BLaER1 treated with 17β-estradiol and CSF1 and Interleukin-3, amounts not matched to agents 10 nM and 100 nM (cell line): Measurements from ENCODE around the gene PLXNA2.
A peak's percentile ranks its signal among the peaks of the same experiment; 100 is the strongest.

Experiments
- H3K27ac ChIP-seq, 11 experiments: shearing (Covaris generic); formaldehyde crosslinking; 2 replicates each; pipeline ENCODE4 v1.8.1; 2022
- H3K27me3 ChIP-seq, 11 experiments: shearing (Covaris generic); formaldehyde crosslinking; 2 replicates each; pipeline ENCODE4 v1.8.1; 2022
- H3K36me3 ChIP-seq, 11 experiments: shearing (Covaris generic); formaldehyde crosslinking; 2 replicates each; pipeline ENCODE4 v1.8.1; 2022
- H3K4me1 ChIP-seq, 10 experiments: shearing (Covaris generic); formaldehyde crosslinking; 2 replicates each; pipeline ENCODE4 v1.8.1; 2022
- H3K4me2 ChIP-seq, 11 experiments: shearing (Covaris generic); formaldehyde crosslinking; 2 replicates each; pipeline ENCODE4 v1.8.1; 2022
- H3K4me3 ChIP-seq, 10 experiments: shearing (Covaris generic); formaldehyde crosslinking; 2 replicates each; pipeline ENCODE4 v1.8.1; 2022
- H3K9ac ChIP-seq, 11 experiments: shearing (Covaris generic); formaldehyde crosslinking; 2 replicates each; pipeline ENCODE4 v1.8.1; 2022
- H3K9me3 ChIP-seq, 11 experiments: shearing (Covaris generic); formaldehyde crosslinking; replicated peaks in 1 of 11; 2 replicates each; pipeline ENCODE4 v1.8.1; 2022
- H4K20me1 ChIP-seq, 11 experiments: shearing (Covaris generic); formaldehyde crosslinking; 2 replicates each; pipeline ENCODE4 v1.8.1; 2022
- Cebpa-rat ChIP-seq, 11 experiments: shearing (Covaris generic); IDR thresholded peaks; 2 replicates each; pipeline ENCODE4 v1.8.1; 2022

PLXNA2 gene

DNA sequence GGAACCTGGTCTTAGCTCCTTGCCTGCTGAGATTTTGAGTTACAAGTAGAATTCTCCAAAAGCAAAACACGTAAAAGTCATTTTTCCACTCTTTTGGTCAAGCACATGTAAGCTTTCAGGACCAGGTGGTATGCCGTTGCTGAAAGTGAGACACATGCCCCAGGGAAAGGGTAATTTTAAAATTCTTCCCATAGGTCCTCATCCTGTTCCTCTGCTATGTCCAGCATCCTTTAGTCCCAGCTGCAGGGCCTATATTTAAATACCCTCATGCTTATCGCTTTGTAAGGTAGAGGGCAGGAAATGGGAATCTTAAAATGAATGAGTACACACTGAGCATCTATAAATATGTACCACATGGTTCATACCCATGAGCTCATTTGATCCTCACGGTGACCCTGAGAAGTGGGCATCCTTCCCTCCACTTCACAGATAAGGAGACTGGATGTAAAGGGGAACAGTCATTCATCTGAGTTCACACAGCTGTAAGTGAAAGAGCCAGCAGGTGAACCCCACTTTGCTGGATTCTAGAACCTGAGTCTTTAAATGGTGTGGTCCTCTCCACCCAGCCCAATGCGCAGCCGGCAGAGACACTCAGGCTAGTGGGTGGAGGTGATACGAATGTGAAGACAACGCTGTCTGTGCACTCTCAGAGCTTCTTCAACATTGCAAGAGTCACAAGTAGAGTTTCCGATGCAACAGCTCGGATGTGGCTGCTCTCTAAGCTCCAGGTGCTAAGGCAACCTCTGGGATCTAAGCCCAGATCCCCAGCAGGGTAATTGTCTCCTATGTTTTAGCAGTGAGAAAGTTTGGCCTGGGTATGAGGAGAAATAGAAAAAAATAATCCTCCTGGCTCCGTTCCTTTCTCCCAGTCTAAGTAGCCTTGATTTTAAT is 163.5 kb downstream of the PLXNA2 start:
- Histone ChIP-seq H3K9me3 (no peaks in the 10 kb centered on the region), H3K27me3 (no peaks in the 10 kb centered on the region), H4K20me1 (peaks cover 0 to 5% (median 0%) of the 10 kb centered on the region in 11 experiments; a peak in 1 of 22 replicates), H3K27ac (no peak overlapping the region), H3K4me1 (peaks cover 2 to 25% (median 12%) of the 10 kb centered on the region in 10 experiments; a peak in 17 of 20 replicates), H3K4me3 (no peak overlapping the region), H3K4me2 (no peak overlapping the region), H3K9ac (no peak overlapping the region), H3K36me3 (no peaks in the 10 kb centered on the region)
- no peak for TF ChIP-seq Cebpa-rat (IDR thresholded peaks at IDR 0.05)

DNA sequence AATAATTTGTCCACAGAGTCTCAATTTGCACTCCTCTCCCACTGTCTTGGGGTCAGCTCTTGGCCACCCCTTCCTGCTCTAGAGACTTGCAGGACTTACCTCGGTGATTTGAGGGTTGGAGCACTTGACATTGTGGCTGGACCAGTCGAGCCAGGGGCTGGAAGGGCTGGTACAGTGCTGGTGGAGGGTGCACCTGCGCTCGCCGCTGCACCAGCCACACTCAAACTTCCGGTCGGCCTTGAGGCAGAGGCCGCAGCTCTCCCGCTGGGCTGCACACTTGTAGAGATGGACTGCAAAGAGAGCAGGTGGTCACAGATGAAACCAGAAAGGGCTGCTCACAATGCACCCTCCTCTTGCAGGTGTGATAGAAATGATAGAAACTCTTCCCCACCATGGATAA is 165.0 kb downstream of the PLXNA2 start:
- no peaks in the 10 kb centered on the region for H3K27me3 ChIP-seq
- no peak overlapping the region for H3K4me3 ChIP-seq
- H3K9me3 ChIP-seq: no peaks in the 10 kb centered on the region
- H3K9ac ChIP-seq: no peak overlapping the region
- H3K4me2 ChIP-seq: no peak overlapping the region
- no peaks in the 10 kb centered on the region for H3K36me3 ChIP-seq
- peaks cover 0 to 19% (median 8%) of the 10 kb centered on the region in 10 experiments; a peak in 12 of 20 replicates for H3K4me1 ChIP-seq
- no peak overlapping the region for H3K27ac ChIP-seq
- peaks cover 0 to 5% (median 0%) of the 10 kb centered on the region in 11 experiments; a peak in 1 of 22 replicates for H4K20me1 ChIP-seq
- no peak for TF ChIP-seq Cebpa-rat (IDR thresholded peaks at IDR 0.05)

DNA sequence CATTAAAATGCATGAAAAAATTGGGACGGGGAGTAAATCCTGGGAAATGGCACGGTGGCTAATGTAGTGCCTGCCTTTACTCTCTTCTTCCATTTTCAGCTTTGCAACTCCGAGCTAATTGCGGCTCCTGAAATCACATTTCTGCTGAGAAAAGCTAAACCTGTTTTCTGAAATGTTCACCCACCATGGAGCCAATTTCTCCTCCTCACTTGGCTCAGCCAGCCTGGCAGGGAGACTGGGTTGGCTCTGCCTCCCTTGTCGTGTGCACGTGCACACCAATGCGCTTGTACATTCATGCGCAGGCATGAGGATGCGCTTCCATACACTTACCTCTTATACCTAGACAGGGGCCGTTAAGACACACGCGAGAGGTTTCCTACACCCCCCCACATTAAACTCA is 165.4 kb downstream of the PLXNA2 start:
- H3K4me1 ChIP-seq: peaks cover 0 to 15% (median 8%) of the 10 kb centered on the region in 10 experiments; a peak in 12 of 20 replicates
- no peak overlapping the region for H3K4me2 ChIP-seq
- no peaks in the 10 kb centered on the region for H3K36me3 ChIP-seq
- TF ChIP-seq Cebpa-rat (IDR thresholded peaks at IDR 0.05): no peak
- H4K20me1 ChIP-seq: peaks cover 0 to 5% (median 0%) of the 10 kb centered on the region in 11 experiments; a peak in 1 of 22 replicates
- H3K9ac ChIP-seq: no peak overlapping the region
- 0 out of 22 replicates have a peak, but pooled peaks cover 0 to 1% (median 0%) of the 10 kb centered on the region in 11 experiments for H3K27me3 ChIP-seq
- H3K9me3 ChIP-seq: no peaks in the 10 kb centered on the region
- H3K27ac ChIP-seq: no peak overlapping the region
- no peak overlapping the region for H3K4me3 ChIP-seq

DNA sequence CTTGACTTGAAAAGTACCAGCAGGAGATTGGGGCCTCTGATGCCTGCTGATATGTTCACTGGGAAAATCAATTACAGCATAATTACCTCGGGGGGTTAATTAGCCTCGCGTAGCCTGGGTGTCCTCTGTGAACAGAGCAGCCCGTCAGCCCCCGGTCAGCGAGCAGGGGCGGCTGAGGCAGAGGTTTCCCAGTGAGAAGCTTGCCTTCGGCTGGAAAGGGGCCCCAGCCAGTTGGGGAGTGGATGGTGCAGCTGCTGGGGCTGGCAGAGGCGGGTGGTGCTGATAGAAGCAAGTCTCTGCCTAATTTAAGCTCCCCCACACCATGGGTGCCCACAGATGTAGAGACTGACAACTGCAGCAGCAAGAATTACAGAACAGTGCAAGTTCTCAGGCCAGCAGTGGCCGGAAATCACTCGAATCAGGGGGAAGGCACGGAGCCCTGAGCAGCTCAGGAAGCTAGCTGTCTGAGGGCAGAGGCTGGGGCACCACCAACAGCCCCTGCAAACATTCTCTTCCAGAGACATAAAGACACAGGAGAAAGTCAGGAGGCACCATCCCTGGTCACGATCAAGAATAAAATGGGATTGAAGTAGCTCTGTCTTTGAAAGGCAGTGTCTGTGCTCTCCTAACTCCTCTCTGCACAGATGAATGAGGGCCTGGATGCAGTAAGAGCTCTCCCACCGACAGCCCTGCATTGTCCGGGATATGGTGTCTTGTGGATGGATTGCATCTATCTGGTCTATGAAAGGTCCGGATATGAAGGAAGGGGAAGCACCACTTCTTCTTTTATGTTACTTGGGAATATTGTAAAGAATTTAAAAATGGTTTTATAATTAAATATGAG is 166.7 kb downstream of the PLXNA2 start:
- peak overlapping the region in 7 of 11 experiments; percentile 5 to 32 (median 17); a peak in 7 of 22 replicates for H3K4me2 ChIP-seq
- H3K9ac ChIP-seq: no peak overlapping the region
- no peaks in the 10 kb centered on the region for H3K9me3 ChIP-seq
- H3K27ac ChIP-seq: no peak overlapping the region
- H3K4me3 ChIP-seq: no peak overlapping the region
- peaks cover 0 to 5% (median 0%) of the 10 kb centered on the region in 11 experiments; a peak in 1 of 22 replicates for H4K20me1 ChIP-seq
- no peak for TF ChIP-seq Cebpa-rat (IDR thresholded peaks at IDR 0.05)
- H3K27me3 ChIP-seq: peaks cover 0 to 9% (median 0%) of the 10 kb centered on the region in 11 experiments; a peak in 3 of 22 replicates
- peaks cover 0 to 14% (median 8%) of the 10 kb centered on the region in 10 experiments; a peak in 12 of 20 replicates for H3K4me1 ChIP-seq
- H3K36me3 ChIP-seq: no peaks in the 10 kb centered on the region

DNA sequence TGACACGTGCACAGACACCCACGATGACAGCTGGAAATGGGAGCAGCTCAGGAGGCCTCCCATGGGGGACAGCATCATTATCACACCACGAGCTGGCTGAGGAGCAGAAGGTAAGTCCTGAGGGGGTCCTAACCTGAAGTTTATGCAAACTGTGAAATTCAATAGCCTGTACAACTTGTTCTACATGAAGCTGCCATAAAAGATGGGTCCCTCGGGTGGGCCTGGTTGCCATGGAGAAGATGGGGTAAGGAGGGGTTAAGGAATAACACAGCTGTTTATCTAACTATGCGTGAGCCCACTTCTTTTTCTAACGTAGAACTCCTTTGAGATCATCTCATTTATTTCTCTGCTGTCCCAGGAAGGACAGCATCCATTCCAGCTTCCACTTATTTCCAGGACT is 169.8 kb downstream of the PLXNA2 start:
- no peaks in the 10 kb centered on the region for H3K36me3 ChIP-seq
- no peak for TF ChIP-seq Cebpa-rat (IDR thresholded peaks at IDR 0.05)
- no peak overlapping the region for H3K4me3 ChIP-seq
- no peak overlapping the region for H3K27ac ChIP-seq
- peaks cover 0 to 18% (median 11%) of the 10 kb centered on the region in 10 experiments; a peak in 15 of 20 replicates for H3K4me1 ChIP-seq
- peaks cover 0 to 36% (median 0%) of the 10 kb centered on the region in 11 experiments; a peak in 4 of 22 replicates for H3K27me3 ChIP-seq
- H3K9me3 ChIP-seq: no peaks in the 10 kb centered on the region
- peaks cover 0 to 5% (median 0%) of the 10 kb centered on the region in 11 experiments; a peak in 1 of 22 replicates for H4K20me1 ChIP-seq
- no peak overlapping the region for H3K9ac ChIP-seq
- H3K4me2 ChIP-seq: no peak overlapping the region

DNA sequence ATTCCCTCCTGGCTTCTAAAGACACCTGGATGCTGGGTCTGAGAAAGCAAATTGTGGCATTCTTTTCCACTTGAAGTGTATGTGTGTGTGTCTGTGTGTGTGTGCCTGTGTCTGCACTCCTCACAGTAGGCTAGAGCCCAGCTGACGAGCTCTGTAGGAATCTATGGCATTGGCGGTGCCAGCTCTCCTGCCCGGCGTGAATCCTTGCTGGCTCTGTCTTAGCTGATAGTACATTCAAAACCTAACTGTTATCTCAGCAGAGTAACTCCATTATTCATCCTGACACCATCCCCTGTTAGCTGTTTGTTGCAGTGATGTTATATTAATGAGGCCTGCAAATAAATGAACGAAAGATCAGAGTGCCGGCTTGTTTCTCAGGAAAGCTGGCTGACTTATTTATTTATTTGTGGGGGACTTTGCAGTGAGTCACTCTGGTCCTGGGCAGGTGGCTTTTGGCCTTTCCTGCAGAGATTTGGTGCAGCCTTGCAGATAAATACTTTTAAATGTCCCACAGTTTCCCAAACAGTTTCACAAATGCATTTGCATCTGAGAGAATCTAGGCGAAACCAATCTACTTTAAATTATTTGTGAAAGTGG is 172.7 kb downstream of the PLXNA2 start:
- no peak for TF ChIP-seq Cebpa-rat (IDR thresholded peaks at IDR 0.05)
- no peaks in the 10 kb centered on the region for H3K36me3 ChIP-seq
- peaks cover 0 to 58% (median 0%) of the 10 kb centered on the region in 11 experiments; a peak in 4 of 22 replicates for H3K27me3 ChIP-seq
- peaks cover 0 to 14% (median 4%) of the 10 kb centered on the region in 10 experiments; a peak in 15 of 20 replicates for H3K4me1 ChIP-seq
- no peak overlapping the region for H3K27ac ChIP-seq
- no peaks in the 10 kb centered on the region for H3K9me3 ChIP-seq
- no peak overlapping the region for H3K4me3 ChIP-seq
- H3K9ac ChIP-seq: no peak overlapping the region
- no peaks in the 10 kb centered on the region for H4K20me1 ChIP-seq
- no peak overlapping the region for H3K4me2 ChIP-seq

DNA sequence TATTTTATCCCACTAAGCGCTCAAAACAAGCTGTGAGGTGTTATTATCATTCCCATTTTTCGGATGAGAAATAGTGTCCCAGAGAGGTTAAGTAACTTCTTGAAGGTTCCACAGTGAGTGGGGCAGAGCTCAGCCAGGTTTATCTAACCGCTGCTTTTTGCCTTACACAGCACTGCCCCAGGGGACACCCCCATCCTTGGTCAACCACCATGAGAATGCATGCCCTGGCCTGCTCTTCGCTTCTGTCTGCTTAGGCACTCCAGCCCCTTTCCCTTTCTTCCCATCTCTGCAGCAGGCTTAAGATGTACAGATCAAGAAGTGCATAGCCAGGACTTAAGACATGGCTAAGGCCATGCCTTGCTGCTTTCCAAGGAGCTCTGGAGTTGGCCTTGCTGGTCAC is 174.3 kb downstream of the PLXNA2 start:
- peak overlapping the region in 8 of 11 experiments; percentile 0 to 21 (median 8); a peak in 7 of 22 replicates for H3K4me2 ChIP-seq
- peaks cover 0 to 4% (median 0%) of the 10 kb centered on the region in 11 experiments; a peak in 2 of 22 replicates for H4K20me1 ChIP-seq
- no peaks in the 10 kb centered on the region for H3K9me3 ChIP-seq
- no peak overlapping the region for H3K9ac ChIP-seq
- H3K4me1 ChIP-seq: peaks cover 10 to 23% (median 19%) of the 10 kb centered on the region in 10 experiments
- H3K36me3 ChIP-seq: no peaks in the 10 kb centered on the region
- TF ChIP-seq Cebpa-rat (IDR thresholded peaks at IDR 0.05): no peak
- no peak overlapping the region for H3K4me3 ChIP-seq
- no peak overlapping the region for H3K27ac ChIP-seq
- H3K27me3 ChIP-seq: peaks cover 0 to 60% (median 0%) of the 10 kb centered on the region in 11 experiments; a peak in 4 of 22 replicates

DNA sequence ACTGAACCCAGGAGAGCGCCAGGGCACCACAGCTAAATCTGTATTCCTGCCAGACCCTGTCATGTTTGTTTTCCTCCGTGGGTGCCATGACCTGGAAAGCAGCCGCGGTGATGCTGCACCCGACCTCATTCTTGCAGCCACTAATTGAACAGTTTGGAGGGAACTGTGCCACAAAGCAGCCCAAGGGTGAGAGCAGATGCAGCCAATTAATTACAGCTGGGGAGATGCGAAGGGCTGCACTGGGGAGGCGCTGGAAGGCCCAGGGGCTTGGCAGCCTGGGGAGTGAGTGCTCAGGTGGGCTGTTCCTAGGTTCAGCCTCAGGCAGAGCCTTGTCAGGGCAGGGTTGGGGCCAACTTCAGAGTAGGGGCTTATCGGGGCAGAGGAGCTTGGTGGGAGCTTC is 174.9 kb downstream of the PLXNA2 start:
- no peaks in the 10 kb centered on the region for H3K9me3 ChIP-seq
- H3K4me1 ChIP-seq: peaks cover 10 to 23% (median 20%) of the 10 kb centered on the region in 10 experiments
- TF ChIP-seq Cebpa-rat (IDR thresholded peaks at IDR 0.05): no peak
- peaks cover 0 to 4% (median 0%) of the 10 kb centered on the region in 11 experiments; a peak in 2 of 22 replicates for H4K20me1 ChIP-seq
- no peak overlapping the region for H3K27ac ChIP-seq
- peak overlapping the region in 7 of 11 experiments; percentile 0 to 21 (median 6); a peak in 6 of 22 replicates for H3K4me2 ChIP-seq
- H3K36me3 ChIP-seq: no peaks in the 10 kb centered on the region
- H3K4me3 ChIP-seq: no peak overlapping the region
- no peak overlapping the region for H3K9ac ChIP-seq
- peaks cover 0 to 65% (median 0%) of the 10 kb centered on the region in 11 experiments; a peak in 4 of 22 replicates for H3K27me3 ChIP-seq
